Measurements from ENCODE around the gene ZBTB39.

Gene ZBTB39

DNA sequence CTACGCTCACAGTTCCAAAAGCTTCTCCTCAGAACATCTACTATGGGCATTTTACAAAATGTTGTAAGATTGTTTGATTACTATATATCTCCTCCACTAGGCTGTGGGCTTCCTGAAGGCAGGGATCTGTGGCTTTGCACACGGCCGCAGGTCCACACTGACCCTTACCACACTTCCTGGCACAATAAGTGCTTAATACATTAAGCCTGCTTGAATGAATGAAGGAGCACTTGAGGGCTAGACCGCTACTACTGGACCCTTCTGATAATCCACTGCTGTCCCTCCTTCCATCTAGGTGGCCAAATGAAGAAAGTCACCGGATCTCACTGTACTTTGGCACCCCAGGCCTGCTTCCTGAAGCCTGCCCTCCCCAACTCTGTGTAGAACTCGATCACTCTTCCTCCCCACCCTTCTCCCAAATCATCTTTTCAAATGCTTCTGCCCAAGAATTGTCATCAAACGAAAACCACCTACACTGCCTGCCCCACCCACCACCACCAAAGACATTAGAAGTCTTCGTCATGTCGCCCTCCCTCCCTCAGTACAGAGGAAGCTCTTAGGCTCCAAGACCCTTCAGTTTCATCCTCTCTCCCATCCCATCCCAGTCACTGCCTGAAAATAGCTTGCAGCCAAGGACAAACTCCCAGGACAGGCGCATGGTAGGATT lies 596 bp upstream of the ZBTB39 start:
- FAIRE-seq (no peak), DNase-seq (ENCODE audit: extremely low spot score, insufficient read length, low read depth) (no peak)

DNA sequence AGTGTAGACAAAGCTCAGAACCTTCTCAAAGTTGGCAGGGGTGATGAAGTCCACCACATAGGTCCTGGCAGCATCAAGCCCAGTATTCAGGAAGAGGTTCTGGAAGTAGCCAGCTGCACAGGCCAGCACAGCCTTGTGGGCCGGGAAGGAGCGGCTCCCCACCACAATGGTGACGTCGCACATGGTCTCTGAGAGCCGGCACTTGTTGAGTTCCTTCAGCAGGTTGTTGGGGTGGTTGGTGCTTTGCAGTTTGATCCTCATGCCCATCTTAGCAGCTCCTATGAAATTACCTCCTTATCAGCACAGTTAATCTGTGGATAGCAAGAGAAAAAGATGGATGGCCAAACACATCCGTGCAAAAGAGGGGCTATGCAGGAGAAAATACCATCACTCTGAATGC lies 1.7 kb downstream of the ZBTB39 start:
- FAIRE-seq (no peak), DNase-seq (ENCODE audit: extremely low spot score, insufficient read length, low read depth) (no peak)

DNA sequence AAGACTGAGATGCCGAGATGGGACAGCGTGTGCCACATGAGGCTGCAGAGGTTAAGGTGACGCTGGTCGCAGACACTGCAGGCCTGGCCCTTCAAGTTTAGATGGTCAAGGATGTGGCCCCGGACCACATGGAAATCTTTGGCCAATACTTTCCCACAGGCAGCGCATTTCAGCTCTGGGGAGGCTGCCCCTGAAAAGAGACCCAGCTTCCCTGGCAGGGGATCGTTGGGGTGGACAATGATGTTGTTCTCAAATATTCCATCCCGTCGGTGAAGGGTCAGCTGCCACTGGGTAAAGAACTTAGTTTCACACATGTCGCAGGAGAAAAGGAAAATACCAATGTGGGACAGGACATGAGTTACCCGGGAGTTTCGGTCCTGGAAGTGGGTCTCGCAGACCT lies 3.0 kb downstream of the ZBTB39 start:
- FAIRE-seq (no peak), DNase-seq (ENCODE audit: extremely low spot score, insufficient read length, low read depth) (no peak)

DNA sequence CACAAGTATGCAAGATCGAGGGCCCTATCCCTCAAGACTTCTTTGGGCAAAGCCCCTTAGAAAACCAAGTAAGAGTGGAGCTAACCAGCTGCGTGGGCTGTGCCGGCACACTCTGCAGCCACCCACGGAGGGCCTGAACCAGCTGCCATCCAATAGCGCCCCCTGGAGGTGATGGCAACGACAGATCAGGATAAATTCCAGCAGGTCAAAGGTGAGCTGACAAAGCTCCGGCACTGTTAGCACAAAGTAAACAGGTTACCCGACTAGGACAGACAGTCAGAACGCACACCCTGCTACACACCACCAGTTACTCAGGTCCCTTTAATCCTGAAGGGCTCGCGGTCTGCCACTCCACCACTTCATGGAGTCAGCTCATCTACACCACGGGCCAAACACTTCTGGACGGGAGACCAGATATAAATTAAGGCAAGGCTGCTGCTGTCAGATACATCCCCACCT lies 4.9 kb downstream of the ZBTB39 start:
- FAIRE-seq (peak; percentile 60), DNase-seq (ENCODE audit: extremely low spot score, insufficient read length, low read depth) (no peak)

DNA sequence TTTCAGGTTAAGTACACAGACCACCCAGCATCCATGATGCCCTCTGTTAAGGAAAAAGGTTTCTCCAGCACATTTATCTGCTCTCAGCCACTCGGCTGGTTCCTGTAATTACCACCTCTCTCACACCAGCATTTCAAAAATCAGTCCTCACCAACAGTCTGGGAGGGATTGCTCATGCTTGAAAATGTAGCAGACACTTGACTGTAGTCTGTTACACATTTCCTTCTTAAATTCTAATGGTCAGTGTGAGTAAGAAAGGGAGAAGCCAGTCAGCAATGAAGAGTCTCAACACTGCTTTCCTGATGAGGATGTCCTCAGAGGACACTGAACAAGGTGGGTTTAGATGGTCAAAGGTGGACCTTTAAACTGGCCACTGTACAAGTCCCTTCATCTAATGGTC lies 6.0 kb downstream of the ZBTB39 start:
- FAIRE-seq (peak; percentile 24), DNase-seq (ENCODE audit: extremely low spot score, insufficient read length, low read depth) (no peak)

DNA sequence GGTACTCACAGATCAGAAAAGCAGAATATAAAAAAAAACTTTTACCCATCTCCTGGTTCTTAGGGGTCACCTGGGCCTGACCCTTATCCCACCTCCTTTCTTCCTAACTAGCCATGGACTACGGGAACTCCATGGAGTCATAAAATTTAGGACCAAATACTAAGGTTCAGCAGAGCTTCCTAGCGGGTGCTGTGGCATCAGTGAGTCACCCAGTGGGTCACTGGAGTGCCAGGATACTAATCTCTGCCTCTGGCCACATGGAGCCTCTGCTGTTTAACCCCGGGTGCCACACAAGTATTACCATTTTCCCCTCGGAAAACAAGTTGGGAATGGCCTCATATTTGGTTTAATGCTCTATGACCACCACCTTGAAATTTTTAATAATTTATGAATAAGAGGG lies 6.9 kb downstream of the ZBTB39 start:
- FAIRE-seq (no peak), DNase-seq (ENCODE audit: extremely low spot score, insufficient read length, low read depth) (no peak)

DNA sequence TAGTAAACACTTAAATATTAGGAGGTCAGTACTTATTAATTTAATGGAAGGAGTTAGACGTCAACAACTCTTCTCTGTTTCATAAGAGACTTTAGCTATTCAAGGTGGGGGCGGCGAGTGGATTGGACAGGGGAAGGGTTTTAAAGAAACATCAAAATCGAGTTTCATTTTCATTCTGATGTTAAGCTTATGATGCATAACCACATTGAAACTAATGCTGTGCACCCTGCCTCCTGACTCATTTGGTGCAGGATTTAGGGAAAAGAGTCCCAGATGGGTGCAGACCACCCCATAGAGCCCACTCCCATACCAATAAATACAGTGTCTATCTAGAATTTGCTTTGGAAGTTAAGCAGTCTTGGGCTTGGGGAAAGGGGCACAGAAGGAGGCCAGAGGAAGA lies 7.4 kb downstream of the ZBTB39 start:
- peak; percentile 87 for FAIRE-seq
- DNase-seq (ENCODE audit: extremely low spot score, insufficient read length, low read depth), result peak; percentile 62

DNA sequence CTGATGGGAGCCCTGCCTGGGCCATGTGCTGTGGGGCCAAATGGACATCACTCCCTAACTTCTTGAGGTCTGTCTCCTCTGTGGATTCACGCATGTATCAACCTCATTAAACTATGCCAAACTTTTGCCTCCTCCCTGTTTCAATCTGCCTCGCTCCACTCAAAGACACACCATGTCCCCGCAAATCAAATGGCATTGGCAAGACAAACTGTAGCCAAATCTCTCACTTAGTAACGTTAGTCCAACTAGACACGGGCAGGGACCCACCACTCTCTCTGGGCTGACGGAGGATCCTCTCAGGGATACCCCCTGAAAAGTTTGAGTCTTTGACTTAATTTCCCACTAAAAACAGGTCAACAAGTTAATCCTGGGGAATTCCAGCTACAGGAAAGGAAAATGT lies 8.0 kb downstream of the ZBTB39 start:
- DNase-seq (ENCODE audit: extremely low spot score, insufficient read length, low read depth) (no peak), FAIRE-seq (no peak)

DNA sequence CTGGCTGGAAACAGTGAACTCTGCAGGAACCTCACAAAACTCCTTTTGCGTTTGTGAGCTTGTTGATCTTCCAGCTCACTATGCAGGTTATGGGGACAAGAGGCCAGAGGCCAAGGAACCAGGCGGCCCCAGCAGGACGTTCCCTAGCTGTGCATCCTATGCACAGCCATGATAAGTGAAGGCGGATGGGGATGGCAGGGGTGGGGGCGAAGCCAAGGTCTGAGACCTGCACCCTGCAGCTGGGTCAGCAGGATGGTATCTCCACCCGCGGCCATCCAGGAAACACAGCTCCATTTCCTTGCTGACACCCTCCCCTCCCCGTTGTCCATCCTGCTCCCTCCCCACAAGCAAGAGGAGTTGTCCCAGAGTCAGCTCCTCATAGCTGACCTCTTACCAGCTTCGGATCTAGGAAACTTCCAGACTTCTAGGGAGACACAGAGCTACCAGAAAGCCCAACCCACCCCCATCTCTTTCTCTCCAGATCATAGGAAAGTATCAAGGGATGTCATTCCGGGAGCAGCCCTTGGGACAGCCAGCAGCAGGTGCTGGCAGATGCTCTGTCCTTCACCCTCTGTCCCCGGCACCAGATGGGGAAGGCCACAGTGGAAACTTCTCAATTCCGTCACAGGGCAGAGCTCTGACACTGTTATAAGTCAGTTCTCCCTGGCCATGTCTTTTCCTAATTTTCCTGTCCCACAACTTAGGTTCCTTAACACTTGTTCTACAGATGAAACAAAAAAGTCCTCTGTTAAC lies 9.4 kb downstream of the ZBTB39 start:
- FAIRE-seq, result no peak

DNA sequence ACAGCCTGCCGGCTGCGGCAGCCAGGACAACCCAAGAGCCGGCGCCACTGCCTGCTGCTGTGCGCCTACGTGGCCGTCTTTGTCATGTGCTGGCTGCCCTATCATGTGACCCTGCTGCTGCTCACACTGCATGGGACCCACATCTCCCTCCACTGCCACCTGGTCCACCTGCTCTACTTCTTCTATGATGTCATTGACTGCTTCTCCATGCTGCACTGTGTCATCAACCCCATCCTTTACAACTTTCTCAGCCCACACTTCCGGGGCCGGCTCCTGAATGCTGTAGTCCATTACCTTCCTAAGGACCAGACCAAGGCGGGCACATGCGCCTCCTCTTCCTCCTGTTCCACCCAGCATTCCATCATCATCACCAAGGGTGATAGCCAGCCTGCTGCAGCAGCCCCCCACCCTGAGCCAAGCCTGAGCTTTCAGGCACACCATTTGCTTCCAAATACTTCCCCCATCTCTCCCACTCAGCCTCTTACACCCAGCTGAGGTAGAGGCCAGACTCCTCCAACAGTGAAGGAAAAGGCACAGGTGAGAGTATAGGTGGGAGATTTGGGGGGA lies 10.3 kb downstream of the ZBTB39 start:
- no peak for DNase-seq (ENCODE audit: extremely low spot score, insufficient read length, low read depth)
- FAIRE-seq, result no peak

More for the DNA sequence above, 9.4 kb downstream of the ZBTB39 start:
- no peak for DNase-seq (ENCODE audit: extremely low spot score, insufficient read length, low read depth)

DNA sequence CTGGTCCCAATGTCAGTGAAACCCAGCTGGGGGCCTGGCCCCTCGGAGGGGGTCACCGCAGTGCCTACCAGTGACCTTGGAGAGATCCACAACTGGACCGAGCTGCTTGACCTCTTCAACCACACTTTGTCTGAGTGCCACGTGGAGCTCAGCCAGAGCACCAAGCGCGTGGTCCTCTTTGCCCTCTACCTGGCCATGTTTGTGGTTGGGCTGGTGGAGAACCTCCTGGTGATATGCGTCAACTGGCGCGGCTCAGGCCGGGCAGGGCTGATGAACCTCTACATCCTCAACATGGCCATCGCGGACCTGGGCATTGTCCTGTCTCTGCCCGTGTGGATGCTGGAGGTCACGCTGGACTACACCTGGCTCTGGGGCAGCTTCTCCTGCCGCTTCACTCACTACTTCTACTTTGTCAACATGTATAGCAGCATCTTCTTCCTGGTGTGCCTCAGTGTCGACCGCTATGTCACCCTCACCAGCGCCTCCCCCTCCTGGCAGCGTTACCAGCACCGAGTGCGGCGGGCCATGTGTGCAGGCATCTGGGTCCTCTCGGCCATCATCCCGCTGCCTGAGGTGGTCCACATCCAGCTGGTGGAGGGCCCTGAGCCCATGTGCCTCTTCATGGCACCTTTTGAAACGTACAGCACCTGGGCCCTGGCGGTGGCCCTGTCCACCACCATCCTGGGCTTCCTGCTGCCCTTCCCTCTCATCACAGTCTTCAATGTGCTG lies 11.0 kb downstream of the ZBTB39 start:
- DNase-seq (ENCODE audit: extremely low spot score, insufficient read length, low read depth) (no peak), FAIRE-seq (no peak)

DNA sequence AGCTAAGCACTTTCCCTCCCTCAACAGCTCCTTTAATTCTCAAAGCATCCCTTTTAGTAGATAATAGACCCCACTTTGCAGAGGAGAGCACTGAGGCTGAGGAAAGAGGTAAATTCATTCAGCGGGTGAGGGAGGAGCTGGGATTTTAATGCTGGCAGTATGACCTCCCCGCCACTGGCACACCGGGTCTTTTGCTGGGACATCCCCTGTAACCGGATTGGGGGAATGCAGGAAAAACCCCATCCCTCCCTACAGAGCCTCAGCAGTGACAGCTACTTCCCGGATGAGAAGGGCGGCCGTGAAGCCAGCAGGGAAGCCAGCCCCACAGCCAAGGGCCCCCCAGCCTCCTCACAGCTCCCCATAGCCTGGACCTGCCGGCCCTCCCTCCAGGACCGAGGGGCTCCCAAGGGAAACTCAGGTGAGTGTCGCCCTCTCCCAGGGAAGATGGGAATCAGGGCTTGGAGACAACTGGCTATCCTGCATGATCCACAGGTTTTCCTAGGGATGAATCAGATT lies 12.1 kb downstream of the ZBTB39 start:
- DNase-seq (ENCODE audit: extremely low spot score, insufficient read length, low read depth), result no peak

DNA sequence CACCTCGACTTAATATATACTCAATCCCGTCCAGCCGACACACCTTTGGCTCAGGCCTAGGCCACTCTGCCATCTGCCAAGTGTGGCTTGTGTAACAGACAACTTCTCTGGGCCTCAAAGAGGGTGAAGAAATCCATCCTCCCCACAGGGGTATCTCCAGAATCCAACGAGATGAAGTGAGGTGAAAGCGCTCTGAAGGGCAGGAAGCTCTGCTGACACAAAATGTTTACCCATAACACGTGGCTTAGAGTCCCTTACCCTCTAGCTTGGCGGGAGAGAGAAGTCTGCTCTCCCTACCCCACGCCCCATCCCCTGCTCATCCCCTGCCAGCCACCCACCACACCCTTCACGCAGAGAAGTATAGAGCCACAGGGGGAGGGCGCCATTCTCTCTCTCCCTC lies 13.0 kb downstream of the ZBTB39 start:
- DNase-seq (ENCODE audit: extremely low spot score, insufficient read length, low read depth), result no peak

More for the DNA sequence above, 12.1 kb downstream of the ZBTB39 start:
- FAIRE-seq, result no peak

DNA sequence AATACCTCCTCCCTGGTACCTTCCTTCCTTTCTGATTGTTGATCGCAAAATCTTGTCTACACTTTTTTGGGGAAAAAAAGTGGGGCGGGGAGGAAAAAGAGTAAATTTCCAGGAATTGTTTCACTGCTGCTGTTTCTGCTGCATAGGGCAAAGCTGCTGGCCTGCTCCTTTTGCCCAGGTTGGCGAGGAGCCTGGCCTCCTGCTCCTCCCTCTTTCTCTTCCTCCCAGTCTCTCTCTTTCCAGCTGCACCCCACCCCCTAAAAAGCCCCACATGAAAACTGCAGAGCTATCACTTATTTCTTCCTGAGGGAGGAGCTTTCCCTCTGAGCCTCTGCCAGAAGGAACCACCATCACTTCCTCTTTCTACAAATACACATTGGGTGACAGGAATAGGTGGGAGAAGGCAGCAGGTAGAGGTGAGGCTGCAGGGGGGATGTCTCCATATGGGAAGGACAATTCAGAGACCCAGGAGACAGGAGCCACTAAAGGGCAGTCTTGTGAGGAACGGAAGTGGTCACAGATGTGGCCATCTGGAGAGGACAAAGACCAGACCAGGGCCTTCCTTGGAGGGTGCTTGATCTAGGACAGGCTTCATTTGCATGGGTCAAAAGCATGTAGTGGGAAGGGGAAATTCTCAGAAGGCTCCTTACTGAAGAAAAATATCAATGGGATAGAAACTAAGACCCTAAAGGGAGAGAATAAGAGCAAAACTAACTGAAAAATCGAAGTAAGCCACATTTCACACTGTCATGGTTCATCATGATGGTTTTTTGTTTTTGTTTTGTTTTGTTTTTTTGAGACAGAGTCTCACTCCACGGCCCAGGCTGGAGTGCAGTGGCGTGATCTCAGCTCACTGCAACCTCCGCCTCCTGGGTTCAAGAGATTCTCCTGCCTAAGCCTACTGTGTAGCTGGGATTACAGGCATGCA lies 14.8 kb downstream of the ZBTB39 start:
- FAIRE-seq, result no peak
- DNase-seq (ENCODE audit: extremely low spot score, insufficient read length, low read depth), result no peak

More for the DNA sequence above, 13.0 kb downstream of the ZBTB39 start:
- FAIRE-seq, result no peak

DNA sequence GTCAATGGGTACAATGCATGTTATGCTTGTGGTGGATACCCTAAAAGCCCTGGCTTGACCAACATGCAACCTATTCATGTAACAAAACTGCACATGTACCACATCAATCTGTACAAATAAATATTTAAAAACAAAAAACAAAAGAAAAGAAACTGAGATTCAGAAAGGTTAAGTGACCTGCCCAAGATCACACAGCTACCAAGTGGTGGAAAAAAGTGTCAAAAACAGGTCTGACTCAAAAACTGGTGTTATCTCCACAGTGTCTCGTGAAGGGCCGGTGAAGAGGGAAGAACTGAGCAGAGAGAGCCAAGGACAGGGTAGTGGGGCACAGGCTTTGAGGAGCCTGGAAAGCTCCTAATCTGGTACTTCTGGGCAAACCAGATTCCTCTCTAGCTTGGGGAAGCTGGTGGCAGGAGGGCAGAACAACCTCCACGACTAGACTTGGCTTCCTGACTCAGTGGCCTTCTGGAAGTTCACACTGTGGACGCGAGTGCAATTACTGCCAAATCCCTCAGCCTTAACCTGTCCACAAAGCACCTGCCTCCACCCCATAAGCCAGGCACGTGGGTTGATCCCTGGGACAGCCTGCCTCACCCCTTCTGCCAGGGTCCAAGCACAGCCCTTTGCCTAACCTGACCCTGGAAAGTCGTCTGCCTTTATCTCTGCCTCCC lies 15.6 kb downstream of the ZBTB39 start:
- DNase-seq (ENCODE audit: extremely low spot score, insufficient read length, low read depth), result no peak
- FAIRE-seq, result no peak

DNA sequence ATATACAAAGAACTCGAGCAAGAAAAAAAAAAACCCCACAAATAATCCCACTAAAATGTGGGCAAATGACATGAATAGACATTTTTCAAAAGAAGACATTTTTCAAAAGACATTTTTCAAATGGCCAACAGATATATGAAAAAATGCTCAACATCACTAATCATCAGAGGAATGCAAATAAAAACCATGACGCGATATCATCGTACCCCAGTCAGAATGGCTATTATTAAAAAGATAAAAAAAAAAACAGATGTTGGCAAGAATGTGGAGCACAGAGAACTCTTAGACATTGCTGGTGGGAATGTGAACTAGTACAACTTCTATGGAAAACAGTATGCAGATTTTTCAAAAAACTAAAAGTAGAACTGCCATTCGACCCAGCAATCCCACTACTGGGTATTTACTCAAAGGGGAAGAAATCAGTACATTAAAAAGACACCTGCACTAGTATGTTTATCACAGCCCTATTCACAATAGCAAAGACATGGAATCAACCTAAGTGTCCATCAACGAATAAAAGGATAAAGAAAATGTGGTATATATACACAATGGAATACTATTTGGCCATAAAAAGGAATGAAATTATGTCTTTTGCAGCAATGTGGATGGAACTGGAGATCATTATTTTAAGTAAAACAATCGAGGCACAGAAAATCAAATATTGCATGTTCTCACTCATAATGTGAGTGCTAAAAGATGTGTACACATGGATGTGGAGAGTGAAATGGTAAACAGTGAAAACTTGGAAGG lies 16.3 kb downstream of the ZBTB39 start:
- DNase-seq (ENCODE audit: extremely low spot score, insufficient read length, low read depth) (no peak), FAIRE-seq (no peak)

DNA sequence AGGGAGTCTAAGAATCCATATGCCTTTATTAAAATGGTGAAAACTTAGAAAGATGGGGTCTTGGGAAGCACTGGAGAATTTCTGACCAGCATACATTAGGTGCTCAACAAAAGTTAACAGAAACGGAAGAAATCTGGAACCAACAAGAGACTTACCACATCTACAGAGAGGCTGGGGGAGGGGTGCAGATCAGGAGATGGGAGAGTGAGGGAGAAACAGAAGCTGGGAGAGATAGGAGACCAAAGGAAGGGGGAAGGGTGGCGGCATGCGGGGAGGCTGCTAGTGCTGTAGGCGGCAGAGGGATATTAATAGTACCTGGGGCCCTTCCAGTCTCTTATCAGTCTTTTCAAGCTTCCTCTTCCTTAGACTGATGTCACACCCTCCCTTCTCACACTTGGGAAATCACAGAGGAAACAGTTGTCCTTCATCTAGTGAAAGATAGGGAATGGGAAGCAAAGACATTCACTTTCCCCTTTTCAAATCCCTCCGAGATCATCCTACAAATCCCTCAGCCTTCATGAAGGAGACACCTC lies 18.1 kb downstream of the ZBTB39 start:
- FAIRE-seq (no peak), DNase-seq (ENCODE audit: extremely low spot score, insufficient read length, low read depth) (no peak)

DNA sequence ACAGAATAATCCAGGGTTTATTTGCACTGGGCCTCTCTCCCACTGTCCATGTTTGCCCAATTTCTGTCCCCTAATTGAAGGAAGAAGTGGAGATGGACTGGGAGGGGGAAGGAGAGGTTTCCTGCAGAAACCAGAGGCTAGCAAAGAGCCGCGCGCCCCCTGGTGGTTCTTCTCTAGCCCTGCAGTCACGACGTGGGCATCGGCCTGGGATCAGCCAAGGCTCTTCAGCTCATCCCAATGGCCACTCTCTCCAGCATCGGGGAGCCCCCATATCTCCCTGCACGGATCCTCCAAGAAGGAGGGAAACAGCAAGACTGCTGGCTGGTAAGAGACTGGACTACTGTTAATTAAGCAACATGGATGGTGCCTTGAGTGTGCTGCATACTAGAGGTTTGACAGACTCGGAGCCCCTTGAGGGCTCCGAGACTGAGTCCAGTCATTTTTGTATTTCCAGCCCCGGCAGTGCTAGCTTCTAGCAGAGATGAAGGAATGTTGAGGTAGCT lies 18.7 kb downstream of the ZBTB39 start:
- FAIRE-seq, result peak; percentile 71
- peak; percentile 49 for DNase-seq (ENCODE audit: extremely low spot score, insufficient read length, low read depth)
